Mononuclear cell (primary cell): ENCODE data around the gene CBR1. TPM values are rescaled to one million over a fixed set of nuclear protein-coding genes. Genes with fewer than 3 reads are reported as not detected.

Source experiments
- H3K27me3 ChIP-seq: 2 replicates; pipeline ENCODE4 v1.6.0; 2011; ENCODE audit warnings: low read length, control low read depth; ENCODE audit not compliant: insufficient read depth
- H3K4me1 ChIP-seq: 2 replicates; pipeline ENCODE4 v1.5.1; 2011; ENCODE audit warnings: mild to moderate bottlenecking, low read length, control low read depth; ENCODE audit not compliant: insufficient read depth
- H3K4me3 ChIP-seq: 2 replicates; pipeline ENCODE4 v1.5.1; 2011; ENCODE audit warnings: mild to moderate bottlenecking, low read length, moderate library complexity
- H3K9me3 ChIP-seq: 2 replicates; pipeline ENCODE4 v1.5.1; 2011; ENCODE audit warnings: low read depth, mild to moderate bottlenecking, control low read depth, low read length
- total RNA-seq: library from RNA; depleted of rRNA; stranded (reverse); fragments of >200 nt; gene quantifications from one replicate; pipeline ENCODE4 v1.2.3, GENCODE V29; 2012

CBR1 gene
- total RNA-seq, 1 donor, result 6.4 TPM

GRCh38 chr21:36109868-36110267, 40.0 kb downstream of the CBR1 start:
- Histone ChIP-seq H3K9me3 (no peaks in the 10 kb centered on the region), H3K27me3 (peaks cover 14% of the 10 kb centered on the region), H3K4me3 (no peak overlapping the region), H3K4me1 (peaks cover 21% of the 10 kb centered on the region)

- Histone ChIP-seq H3K4me3 (no peak overlapping the region), H3K9me3 (no peaks in the 10 kb centered on the region), H3K27me3 (peaks cover 4% of the 10 kb centered on the region), H3K4me1 (peaks cover 29% of the 10 kb centered on the region)
These were observed 41.4 kb downstream of the CBR1 start for GRCh38 chr21:36111238-36111637.

- Histone ChIP-seq H3K4me1 (peaks cover 29% of the 10 kb centered on the region), H3K27me3 (no peaks in the 10 kb centered on the region), H3K4me3 (peak overlapping the region; percentile 23), H3K9me3 (no peaks in the 10 kb centered on the region)
These were observed 44.0 kb downstream of the CBR1 start for GRCh38 chr21:36113647-36114428.

GRCh38 chr21:36115138-36115730, 45.4 kb downstream of the CBR1 start:
- no peaks in the 10 kb centered on the region for H3K9me3 ChIP-seq
- H3K4me3 ChIP-seq, result no peak overlapping the region
- no peaks in the 10 kb centered on the region for H3K27me3 ChIP-seq
- peaks cover 29% of the 10 kb centered on the region for H3K4me1 ChIP-seq

GRCh38 chr21:36117286-36117741, 47.5 kb downstream of the CBR1 start:
- Histone ChIP-seq H3K4me1 (peaks cover 29% of the 10 kb centered on the region), H3K4me3 (no peak overlapping the region), H3K27me3 (no peaks in the 10 kb centered on the region), H3K9me3 (no peaks in the 10 kb centered on the region)

- no peak overlapping the region for H3K4me3 ChIP-seq
- no peaks in the 10 kb centered on the region for H3K9me3 ChIP-seq
- peaks cover 3% of the 10 kb centered on the region for H3K4me1 ChIP-seq
- no peaks in the 10 kb centered on the region for H3K27me3 ChIP-seq
These were observed 50.6 kb downstream of the CBR1 start for GRCh38 chr21:36120304-36120888.

Other genes starting within 250 kb of the CBR1 start
- 8.4 TPM for gene SETD4, start 9.5 kb upstream of the CBR1 start, total RNA-seq
- 4.1 TPM for gene CBR3, start 65.1 kb downstream of the CBR1 start, total RNA-seq
- 14.6 TPM for gene DOP1B, start 86.8 kb downstream of the CBR1 start, total RNA-seq